HepG2 (cell line): ENCODE results near the gene TALDO1. TPM values are rescaled to one million over a fixed set of nuclear protein-coding genes. Genes with fewer than 3 reads are reported as not detected.

Experiments
- BHLHE40 ChIP-seq: IDR thresholded peaks from 2 replicates; pipeline ENCODE4 v1.6.1; 2011; ENCODE audit warnings: low read length, improper control_type of control experiment
- CEBPB ChIP-seq: IDR thresholded peaks from 2 replicates; pipeline ENCODE4 v1.6.1; 2011; ENCODE audit warnings: low read depth, low read length, improper control_type of control experiment, borderline replicate concordance
- FOXA3 ChIP-seq: IDR thresholded peaks from 2 replicates; pipeline ENCODE4 v1.6.1; 2016; ENCODE audit warnings: missing genetic modification reagents, missing compliant biosample characterization
- HNF4A ChIP-seq: sonication (generic); formaldehyde crosslinking; IDR thresholded peaks from 2 replicates; pipeline ENCODE4 v1.4.0; 2020; ENCODE audit warnings: missing genetic modification reagents
- NFIB ChIP-seq: sonication (generic); formaldehyde crosslinking; IDR thresholded peaks from 2 replicates; pipeline ENCODE4 v1.9.0; 2021; ENCODE audit warnings: missing genetic modification reagents, mild to moderate bottlenecking, borderline replicate concordance
- PAX8 ChIP-seq: sonication (generic); formaldehyde crosslinking; IDR thresholded peaks from 2 replicates; pipeline ENCODE4 v1.8.0; 2022; ENCODE audit warnings: mild to moderate bottlenecking, missing genetic modification reagents, borderline replicate concordance
- SNAI1 ChIP-seq: sonication (generic); formaldehyde crosslinking; IDR thresholded peaks from 2 replicates; pipeline ENCODE4 v1.5.0; 2020; ENCODE audit warnings: mild to moderate bottlenecking, missing genetic modification reagents, borderline replicate concordance
- TERF1 ChIP-seq: sonication (generic); formaldehyde crosslinking; IDR thresholded peaks from 2 replicates; pipeline ENCODE4 v1.8.0; 2022; ENCODE audit warnings: mild to moderate bottlenecking, missing genetic modification reagents, moderate library complexity
- THAP11 ChIP-seq: IDR thresholded peaks from 2 replicates; pipeline ENCODE4 v1.6.1; 2016; ENCODE audit warnings: missing biosample characterization, missing genetic modification reagents
- TRAFD1 ChIP-seq: sonication (generic); formaldehyde crosslinking; IDR thresholded peaks from 2 replicates; pipeline ENCODE4 v1.5.1; 2020; ENCODE audit warnings: missing genetic modification reagents, mild to moderate bottlenecking, borderline replicate concordance
- ZC3H13 ChIP-seq: sonication (generic); formaldehyde crosslinking; IDR thresholded peaks from 2 replicates; pipeline ENCODE4 v1.8.1; 2023; ENCODE audit warnings: mild to moderate bottlenecking, missing genetic modification reagents, moderate library complexity
- ZFP36L1 ChIP-seq: sonication (generic); formaldehyde crosslinking; IDR thresholded peaks from 2 replicates; pipeline ENCODE4 v1.8.0; 2022; ENCODE audit warnings: mild to moderate bottlenecking, missing genetic modification reagents, moderate library complexity
- ZNF337 ChIP-seq: sonication (generic); formaldehyde crosslinking; IDR thresholded peaks from 2 replicates; pipeline ENCODE4 v1.5.1; 2020; ENCODE audit warnings: missing genetic modification reagents, low read depth, mild to moderate bottlenecking, borderline replicate concordance
- ZNF451 ChIP-seq: sonication (generic); formaldehyde crosslinking; IDR thresholded peaks from 2 replicates; pipeline ENCODE4 v1.5.0; 2020; ENCODE audit warnings: mild to moderate bottlenecking, missing genetic modification reagents
- ZNF460 ChIP-seq: sonication (generic); formaldehyde crosslinking; IDR thresholded peaks from 2 replicates; pipeline ENCODE4 v1.5.1; 2020; ENCODE audit warnings: missing genetic modification reagents, mild to moderate bottlenecking, borderline replicate concordance
- ZNF501 ChIP-seq: sonication (generic); formaldehyde crosslinking; IDR thresholded peaks from 2 replicates; pipeline ENCODE4 v1.5.1; 2020; ENCODE audit warnings: mild to moderate bottlenecking, moderate library complexity, missing genetic modification reagents
- ZNF546 ChIP-seq: sonication (generic); formaldehyde crosslinking; conservative IDR thresholded peaks from 2 replicates; pipeline ENCODE4 v1.8.1; 2023; ENCODE audit warnings: mild to moderate bottlenecking, missing genetic modification reagents
- ZNF629 ChIP-seq: sonication (generic); formaldehyde crosslinking; conservative IDR thresholded peaks from 2 replicates; pipeline ENCODE4 v1.5.0; 2020; ENCODE audit warnings: missing genetic modification reagents
- polyA plus RNA-seq, 8 experiments: library from polyadenylated mRNA; depleted of rRNA in 3 of 8; stranded (reverse) in 7 of 8; unstranded in 1 of 8; fragments of >200 nt; fragmentation: Illumina TruSeq in 4 of 8; extraction: Trizol in 4 of 8; gene quantifications; 2 replicates each; pipeline versions ENCODE4 v1.2.1 to v1.2.3, GENCODE V29; 2011 to 2016; ENCODE audit warnings: low read depth in 4 of 8, missing spikeins in 1 of 8, mixed read lengths in 1 of 8; ENCODE audit not compliant: insufficient read depth in 1 of 8
- total RNA-seq, 5 experiments: library from RNA; depleted of rRNA; stranded (reverse); fragments of >200 nt; fragmentation: Illumina TruSeq; extraction: Trizol; gene quantifications; 2 replicates each; pipeline ENCODE4 v1.2.3, GENCODE V29; 2016; ENCODE audit warnings: low read depth in 1 of 5
- TF ChIP-seq, protein P1 (sequence below): sonication (generic); formaldehyde crosslinking; IDR thresholded peaks from 2 replicates; pipeline ENCODE4 v1.4.0; 2020; ENCODE audit warnings: mild to moderate bottlenecking, missing genetic modification reagents
- TF ChIP-seq, protein P2 (sequence below): sonication (generic); formaldehyde crosslinking; IDR thresholded peaks from 2 replicates; pipeline ENCODE4 v1.4.0; 2020; ENCODE audit warnings: mild to moderate bottlenecking, missing genetic modification reagents

TALDO1 gene
- total and polyA plus RNA-seq, 2 of the 13 experiments (the other 11 are each of a cell fraction or from before 2014, with no cell fraction given) = 107 to 240 TPM

- no peak; the same call in 1 of the 2 replicates for TF ChIP-seq ZNF546 (CRISPR knock-in tag)
- peak; percentile 77 for TF ChIP-seq BHLHE40
- peak; percentile 54; the same call in 1 of the 2 replicates for TF ChIP-seq ZNF629
- no peak for TF ChIP-seq TERF1 (CRISPR knock-in tag)
- TF ChIP-seq ZNF501 = peak; percentile 64
- TF ChIP-seq, protein P1, sequence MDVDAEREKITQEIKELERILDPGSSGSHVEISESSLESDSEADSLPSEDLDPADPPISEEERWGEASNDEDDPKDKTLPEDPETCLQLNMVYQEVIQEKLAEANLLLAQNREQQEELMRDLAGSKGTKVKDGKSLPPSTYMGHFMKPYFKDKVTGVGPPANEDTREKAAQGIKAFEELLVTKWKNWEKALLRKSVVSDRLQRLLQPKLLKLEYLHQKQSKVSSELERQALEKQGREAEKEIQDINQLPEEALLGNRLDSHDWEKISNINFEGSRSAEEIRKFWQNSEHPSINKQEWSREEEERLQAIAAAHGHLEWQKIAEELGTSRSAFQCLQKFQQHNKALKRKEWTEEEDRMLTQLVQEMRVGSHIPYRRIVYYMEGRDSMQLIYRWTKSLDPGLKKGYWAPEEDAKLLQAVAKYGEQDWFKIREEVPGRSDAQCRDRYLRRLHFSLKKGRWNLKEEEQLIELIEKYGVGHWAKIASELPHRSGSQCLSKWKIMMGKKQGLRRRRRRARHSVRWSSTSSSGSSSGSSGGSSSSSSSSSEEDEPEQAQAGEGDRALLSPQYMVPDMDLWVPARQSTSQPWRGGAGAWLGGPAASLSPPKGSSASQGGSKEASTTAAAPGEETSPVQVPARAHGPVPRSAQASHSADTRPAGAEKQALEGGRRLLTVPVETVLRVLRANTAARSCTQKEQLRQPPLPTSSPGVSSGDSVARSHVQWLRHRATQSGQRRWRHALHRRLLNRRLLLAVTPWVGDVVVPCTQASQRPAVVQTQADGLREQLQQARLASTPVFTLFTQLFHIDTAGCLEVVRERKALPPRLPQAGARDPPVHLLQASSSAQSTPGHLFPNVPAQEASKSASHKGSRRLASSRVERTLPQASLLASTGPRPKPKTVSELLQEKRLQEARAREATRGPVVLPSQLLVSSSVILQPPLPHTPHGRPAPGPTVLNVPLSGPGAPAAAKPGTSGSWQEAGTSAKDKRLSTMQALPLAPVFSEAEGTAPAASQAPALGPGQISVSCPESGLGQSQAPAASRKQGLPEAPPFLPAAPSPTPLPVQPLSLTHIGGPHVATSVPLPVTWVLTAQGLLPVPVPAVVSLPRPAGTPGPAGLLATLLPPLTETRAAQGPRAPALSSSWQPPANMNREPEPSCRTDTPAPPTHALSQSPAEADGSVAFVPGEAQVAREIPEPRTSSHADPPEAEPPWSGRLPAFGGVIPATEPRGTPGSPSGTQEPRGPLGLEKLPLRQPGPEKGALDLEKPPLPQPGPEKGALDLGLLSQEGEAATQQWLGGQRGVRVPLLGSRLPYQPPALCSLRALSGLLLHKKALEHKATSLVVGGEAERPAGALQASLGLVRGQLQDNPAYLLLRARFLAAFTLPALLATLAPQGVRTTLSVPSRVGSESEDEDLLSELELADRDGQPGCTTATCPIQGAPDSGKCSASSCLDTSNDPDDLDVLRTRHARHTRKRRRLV = peak; percentile 60; the same call in 1 of the 2 replicates
- TF ChIP-seq FOXA3 (CRISPR knock-in tag) = peak; percentile 92
- TF ChIP-seq, protein P2, sequence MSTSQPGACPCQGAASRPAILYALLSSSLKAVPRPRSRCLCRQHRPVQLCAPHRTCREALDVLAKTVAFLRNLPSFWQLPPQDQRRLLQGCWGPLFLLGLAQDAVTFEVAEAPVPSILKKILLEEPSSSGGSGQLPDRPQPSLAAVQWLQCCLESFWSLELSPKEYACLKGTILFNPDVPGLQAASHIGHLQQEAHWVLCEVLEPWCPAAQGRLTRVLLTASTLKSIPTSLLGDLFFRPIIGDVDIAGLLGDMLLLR (CRISPR knock-in tag) = 0 out of 2 replicates have a peak, but pooled peaks have one; percentile 26
- TF ChIP-seq ZNF337 = no peak; the same call in 1 of the 2 replicates
- TF ChIP-seq ZFP36L1 = peak; percentile 63
- peak; percentile 70; the same call in 1 of the 2 replicates for TF ChIP-seq ZNF460 (CRISPR knock-in tag)
- TF ChIP-seq CEBPB = no peak
- TF ChIP-seq TRAFD1 (CRISPR knock-in tag) = peak; percentile 89
- no peak for TF ChIP-seq PAX8
- peak; percentile 71; the same call in 1 of the 2 replicates for TF ChIP-seq THAP11 (CRISPR knock-in tag)
- peak; percentile 79; the same call in 1 of the 2 replicates for TF ChIP-seq ZNF451 (CRISPR knock-in tag)
- no peak for TF ChIP-seq NFIB
- TF ChIP-seq HNF4A (CRISPR knock-in tag) = peak; percentile 90
- no peak for TF ChIP-seq SNAI1 (CRISPR knock-in tag)
- peak; percentile 94 for TF ChIP-seq ZC3H13 (CRISPR knock-in tag)
These were observed 42.3 kb upstream of the TALDO1 start (continued) for GRCh38 chr11:704781-705645.
